Body of pancreas (tissue), 4 donors: ENCODE measurements around the gene SLC27A6. TPM values are rescaled to one million over a fixed set of nuclear protein-coding genes. Genes with fewer than 3 reads are reported as not detected.

Experiments
- ATAC-seq: fragments of 150-250 bp; one replicate; pipeline ENCODE4 v1.9.1; 2016
- DNase-seq, 4 donors: peaks; one replicate each; pipeline ENCODE4 v3.0.0-alpha.2; 2019
- H3K27ac ChIP-seq, 4 donors: fragments of 200-600 bp; sonication (generic); 1 replicate in 3 of 4; 2 replicates in 1 of 4; pipeline versions ENCODE4 v1.5.1 to v1.6.1; 2016 to 2019; ENCODE audit warnings: mild to moderate bottlenecking in 1 of 4, mixed read lengths in 1 of 4, moderate library complexity in 1 of 4
- H3K27me3 ChIP-seq, 2 donors: fragments of 200-600 bp; sonication (generic); one replicate each; pipeline ENCODE4 v1.6.0; 2016; ENCODE audit warnings: mild to moderate bottlenecking in 1 of 2
- H3K36me3 ChIP-seq, 2 donors: fragments of 200-600 bp; sonication (generic); replicated peaks in 1 of 2; 2 replicates each; pipeline ENCODE4 v1.5.1; 2016; ENCODE audit warnings: low read depth in 2 of 2; ENCODE audit not compliant: insufficient read depth in 1 of 2
- H3K4me1 ChIP-seq: fragments of 200-600 bp; sonication (generic); one replicate; pipeline ENCODE4 v1.6.0; 2016
- H3K4me3 ChIP-seq, 2 donors: fragments of 200-600 bp; sonication (generic); 1 replicate in 1 of 2; 2 replicates in 1 of 2; pipeline ENCODE4 v1.5.1; 2016 to 2019
- H3K9me3 ChIP-seq, 3 donors: fragments of 200-600 bp; sonication (generic); 1 replicate in 2 of 3; 2 replicates in 1 of 3; pipeline ENCODE4 v1.5.1; 2016
- CTCF ChIP-seq, 7 experiments: fragments of 450-650 bp in 4 of 7; fragments of 200-600 bp in 3 of 7; sonication (generic) in 3 of 7; IDR thresholded peaks; one replicate each; pipeline ENCODE4 v1.5.1; 2016 to 2019; ENCODE audit warnings: antibody characterized with exemption in 7 of 7
- POLR2A ChIP-seq, 3 donors: fragments of 450-650 bp; IDR thresholded peaks; one replicate each; pipeline ENCODE4 v1.6.1; 2016; ENCODE audit warnings: antibody characterized with exemption in 3 of 3, mild to moderate bottlenecking in 2 of 3
- WGBS, 2 donors: methylation state at CpG; one replicate each; pipeline ENCODE4 v1.1.5; 2017; 5-methylcytosine and 5-hydroxymethylcytosine counted together
- intact Hi-C: fragments of 100-400 bp; cut with DNase I; formaldehyde crosslinking; loops from one replicate; pipeline ENCODE4 v1.15.1; 2023
- total RNA-seq, 2 donors: library from RNA; depleted of rRNA; stranded (reverse); fragments of >200 nt; gene quantifications; one replicate each; pipeline ENCODE4 v1.1.0, GENCODE V29; 2016

Gene SLC27A6
- total RNA-seq, 2 donors from 2014 or later, result 0.99 to 1.3 TPM

GRCh38 chr5:128956164-128956563 is 9.1 kb upstream of the SLC27A6 start:
- TF ChIP-seq POLR2A (IDR thresholded peaks at IDR 0.05), result no peak
- no peak for TF ChIP-seq CTCF (IDR thresholded peaks at IDR 0.05)
- Histone ChIP-seq H3K27me3 (no peaks in the 10 kb centered on the region), H3K4me1 (no peaks in the 10 kb centered on the region), H3K9me3 (no peaks in the 10 kb centered on the region), H3K36me3 (no peaks in the 10 kb centered on the region), H3K4me3 (no peak overlapping the region), H3K27ac (no peak overlapping the region)
- 33 to 56% methylated on average over 2 of the region's 2 CpGs for WGBS, 2 donors
- intact Hi-C loops, result no loop called here
- DNase-seq (no peak), ATAC-seq (no peak)

- no peaks in the 10 kb centered on the region for H3K4me1 ChIP-seq
- no peaks in the 10 kb centered on the region for H3K36me3 ChIP-seq
- no peak overlapping the region for H3K4me3 ChIP-seq
- DNase-seq (no peak), ATAC-seq (no peak)
- no peaks in the 10 kb centered on the region for H3K27me3 ChIP-seq
- H3K27ac ChIP-seq, result no peak overlapping the region
- TF ChIP-seq CTCF (IDR thresholded peaks at IDR 0.05) (no peak), POLR2A (IDR thresholded peaks at IDR 0.05) (no peak)
- WGBS, 2 donors, result 62 to 70% methylated on average over 6 of the region's 6 CpGs
- no peaks in the 10 kb centered on the region for H3K9me3 ChIP-seq
- intact Hi-C loops, result no loop called here
Observed at GRCh38 chr5:128962211-128962610, 3.1 kb upstream of the SLC27A6 start.

- TF ChIP-seq CTCF (IDR thresholded peaks at IDR 0.05), result no peak
- TF ChIP-seq POLR2A (IDR thresholded peaks at IDR 0.05), result no peak
- Histone ChIP-seq H3K9me3 (no peaks in the 10 kb centered on the region), H3K27ac (no peak overlapping the region), H3K4me1 (no peaks in the 10 kb centered on the region), H3K4me3 (no peak overlapping the region), H3K36me3 (no peaks in the 10 kb centered on the region), H3K27me3 (no peaks in the 10 kb centered on the region)
- DNase-seq (no peak), ATAC-seq (no peak)
- intact Hi-C loops, result no loop called here
- WGBS, 2 donors, result 27 to 38% methylated on average over 12 to 24 of the region's 24 CpGs
Observed at GRCh38 chr5:128965638-128966302, 482 bp downstream of the SLC27A6 start.

GRCh38 chr5:128966375-128966774 is 1.1 kb downstream of the SLC27A6 start:
- Histone ChIP-seq H3K27ac (no peak overlapping the region), H3K36me3 (no peaks in the 10 kb centered on the region), H3K9me3 (no peaks in the 10 kb centered on the region), H3K4me3 (no peak overlapping the region), H3K4me1 (no peaks in the 10 kb centered on the region), H3K27me3 (no peaks in the 10 kb centered on the region)
- no peak for TF ChIP-seq CTCF (IDR thresholded peaks at IDR 0.05)
- TF ChIP-seq POLR2A (IDR thresholded peaks at IDR 0.05), result no peak
- WGBS, 2 donors, result 79 to 80% methylated on average over 12 of the region's 12 CpGs
- ATAC-seq (no peak), DNase-seq (no peak)
- intact Hi-C loops, result no loop called here

- Histone ChIP-seq H3K27me3 (no peaks in the 10 kb centered on the region), H3K9me3 (no peaks in the 10 kb centered on the region), H3K4me3 (no peak overlapping the region), H3K36me3 (no peaks in the 10 kb centered on the region), H3K27ac (no peak overlapping the region), H3K4me1 (no peaks in the 10 kb centered on the region)
- TF ChIP-seq POLR2A (IDR thresholded peaks at IDR 0.05), result no peak
- no peak for TF ChIP-seq CTCF (IDR thresholded peaks at IDR 0.05)
- 70 to 74% methylated on average over 3 of the region's 3 CpGs for WGBS, 2 donors
- ATAC-seq (no peak), DNase-seq (no peak)
- intact Hi-C loops, result no loop called here
Observed at GRCh38 chr5:128966846-128967245, 1.6 kb downstream of the SLC27A6 start.
